ENCODE measurements around the gene THSD4.
"Not testable (repeated sequence)": the region's sequence is repeated elsewhere in the genome, so short reads cannot be mapped to it uniquely, and the experiment has no call there.

THSD4 gene

GRCh38 chr15:71152542-71152941 lies 37.3 kb downstream of the THSD4 start:
- no peak for TF ChIP-seq ZFX (IDR thresholded peaks at IDR 0.05)
- no peak for TF ChIP-seq CTCF (conservative IDR thresholded peaks at IDR 0.05)
- H3K27ac ChIP-seq, result no peak overlapping the region

- no peak for TF ChIP-seq CTCF (conservative IDR thresholded peaks at IDR 0.05)
- no peak for TF ChIP-seq ZFX (IDR thresholded peaks at IDR 0.05)
- H3K27ac ChIP-seq, result no peak overlapping the region
These were observed 38.7 kb downstream of the THSD4 start for GRCh38 chr15:71153823-71154524.

GRCh38 chr15:71154607-71155200 lies 39.4 kb downstream of the THSD4 start:
- no peak overlapping the region for H3K27ac ChIP-seq
- no peak for TF ChIP-seq ZFX (IDR thresholded peaks at IDR 0.05)
- no peak for TF ChIP-seq CTCF (conservative IDR thresholded peaks at IDR 0.05)

- no peak overlapping the region for H3K27ac ChIP-seq
- TF ChIP-seq ZFX (IDR thresholded peaks at IDR 0.05) (no peak), CTCF (conservative IDR thresholded peaks at IDR 0.05) (no peak)
These were observed 40.3 kb downstream of the THSD4 start for GRCh38 chr15:71155534-71155933.

- TF ChIP-seq CTCF (conservative IDR thresholded peaks at IDR 0.05), result no peak
- TF ChIP-seq ZFX (IDR thresholded peaks at IDR 0.05), result no peak
- H3K27ac ChIP-seq, result no peak overlapping the region
These were observed 45.7 kb downstream of the THSD4 start for GRCh38 chr15:71160976-71161375.

GRCh38 chr15:71162309-71162708 lies 47.0 kb downstream of the THSD4 start:
- no peak overlapping the region for H3K27ac ChIP-seq
- TF ChIP-seq ZFX (IDR thresholded peaks at IDR 0.05) (no peak), CTCF (conservative IDR thresholded peaks at IDR 0.05) (no peak)

GRCh38 chr15:71164606-71165005 lies 49.3 kb downstream of the THSD4 start:
- not testable (repeated sequence) for H3K27ac ChIP-seq

Data from C4-2B (cell line).